Panc1 (cell line): ENCODE results near the gene CHRNB4. TPM values are rescaled to one million over a fixed set of nuclear protein-coding genes. Genes with fewer than 3 reads are reported as not detected.

Experiments
- ATAC-seq: fragments of 200-7000 bp; cut with Tn5 transposase; 2 replicates; pipeline ENCODE4 v1.9.1; 2020; ENCODE audit warnings: mild to moderate bottlenecking, moderate library complexity
- BruUV-seq: library from RNA; stranded (reverse); fragments of 400-500 nt; replicated peaks from 2 replicates; lab custom pipeline; 2021; lab: Mats Ljungman, UMichigan
- CTCF ChIA-PET: fragments of 300-600 bp; sonication (Branson Sonifier 250); formaldehyde crosslinking; loops from one replicate; lab custom pipeline; 2022; ENCODE audit warnings: antibody characterized with exemption; lab: Charles Lee
- POLR2A ChIA-PET: fragments of 300-600 bp; sonication (Branson Sonifier 250); formaldehyde crosslinking; loops from one replicate; lab custom pipeline; 2022; ENCODE audit warnings: antibody characterized with exemption; lab: Charles Lee
- DNase-seq: peaks from one replicate; pipeline ENCODE4 v3.0.0-alpha.2; 2010; ENCODE audit warnings: low read depth, low spot score
- H3K27ac ChIP-seq: 2 replicates; pipeline ENCODE4 v1.5.1; 2011; ENCODE audit warnings: mild to moderate bottlenecking, low read length, inconsistent platforms
- H3K27me3 ChIP-seq: fragments of 200-500 bp; sonication (Bioruptor generic); 2 replicates; pipeline ENCODE4 v1.6.0; 2014; ENCODE audit warnings: low read length, inconsistent platforms; ENCODE audit not compliant: control insufficient read depth, insufficient read depth
- H3K36me3 ChIP-seq: fragments of 200-500 bp; sonication (Bioruptor generic); 2 replicates; pipeline ENCODE4 v1.5.1; 2014; ENCODE audit warnings: inconsistent platforms, mild to moderate bottlenecking, low read length, moderate library complexity; ENCODE audit not compliant: control insufficient read depth, insufficient read depth
- H3K4me1 ChIP-seq: 2 replicates; pipeline ENCODE4 v1.5.1; 2011; ENCODE audit warnings: inconsistent platforms, mild to moderate bottlenecking, low read length, moderate library complexity; ENCODE audit not compliant: control insufficient read depth, insufficient read depth
- H3K4me3 ChIP-seq, 2 experiments: 2 replicates each; pipeline ENCODE4 v1.5.1; 2011 to 2012; ENCODE audit warnings: low read depth in 2 of 2, low read length in 2 of 2, mild to moderate bottlenecking in 2 of 2, inconsistent platforms in 1 of 2, moderate library complexity in 1 of 2
- H3K9me3 ChIP-seq: fragments of 200-500 bp; sonication (Bioruptor generic); 2 replicates; pipeline ENCODE4 v1.5.1; 2014; ENCODE audit warnings: low read depth, mild to moderate bottlenecking, inconsistent platforms, low read length, moderate library complexity; ENCODE audit not compliant: control insufficient read depth, insufficient read depth
- POLR2AphosphoS5 ChIP-seq: IDR thresholded peaks from 2 replicates; pipeline ENCODE4 v1.6.1; 2012; ENCODE audit warnings: mild to moderate bottlenecking, low read depth, low read length, moderate library complexity
- REST ChIP-seq, 2 experiments: IDR thresholded peaks; 2 replicates each; pipeline ENCODE4 v1.6.1; 2011 to 2012; ENCODE audit warnings: low read depth in 2 of 2, control low read depth in 1 of 2, low read length in 1 of 2, mild to moderate bottlenecking in 1 of 2, moderate library complexity in 1 of 2; ENCODE audit not compliant: insufficient read depth in 1 of 2
- SIN3A ChIP-seq: IDR thresholded peaks from 2 replicates; pipeline ENCODE4 v1.6.1; 2012; ENCODE audit warnings: low read depth, mild to moderate bottlenecking, low read length, moderate library complexity, borderline replicate concordance; ENCODE audit not compliant: insufficient read depth
- TCF7L2 ChIP-seq: IDR thresholded peaks from 2 replicates; pipeline ENCODE4 v1.6.1; 2011; ENCODE audit warnings: mild to moderate bottlenecking, low read depth, low read length, inconsistent platforms
- in situ Hi-C: cut with HindIII; loops from 2 replicates; pipeline ENCODE4 v1.10.0; 2016; ENCODE audit warnings: low sequenced_read_pairs, low pct_unique_long_range_greater_than_20kb
- intact Hi-C: fragments of 100-400 bp; cut with micrococcal nuclease; formaldehyde crosslinking; loops from one replicate; pipeline ENCODE4 v1.10.0; 2022; ENCODE audit not compliant: unreplicated experiment
- total RNA-seq: library from RNA; stranded (reverse); gene quantifications from one replicate; pipeline ENCODE4 v1.2.1, GENCODE V29; 2021; ENCODE audit not compliant: unreplicated experiment
- TF ChIP-seq, protein P1 (sequence below): fragments of 450-650 bp; IDR thresholded peaks from 2 replicates; pipeline ENCODE4 v1.5.1; 2017; ENCODE audit warnings: mild to moderate bottlenecking

Gene CHRNB4
- total RNA-seq, 1 experiment from 2014 or later, result not detected

DNA sequence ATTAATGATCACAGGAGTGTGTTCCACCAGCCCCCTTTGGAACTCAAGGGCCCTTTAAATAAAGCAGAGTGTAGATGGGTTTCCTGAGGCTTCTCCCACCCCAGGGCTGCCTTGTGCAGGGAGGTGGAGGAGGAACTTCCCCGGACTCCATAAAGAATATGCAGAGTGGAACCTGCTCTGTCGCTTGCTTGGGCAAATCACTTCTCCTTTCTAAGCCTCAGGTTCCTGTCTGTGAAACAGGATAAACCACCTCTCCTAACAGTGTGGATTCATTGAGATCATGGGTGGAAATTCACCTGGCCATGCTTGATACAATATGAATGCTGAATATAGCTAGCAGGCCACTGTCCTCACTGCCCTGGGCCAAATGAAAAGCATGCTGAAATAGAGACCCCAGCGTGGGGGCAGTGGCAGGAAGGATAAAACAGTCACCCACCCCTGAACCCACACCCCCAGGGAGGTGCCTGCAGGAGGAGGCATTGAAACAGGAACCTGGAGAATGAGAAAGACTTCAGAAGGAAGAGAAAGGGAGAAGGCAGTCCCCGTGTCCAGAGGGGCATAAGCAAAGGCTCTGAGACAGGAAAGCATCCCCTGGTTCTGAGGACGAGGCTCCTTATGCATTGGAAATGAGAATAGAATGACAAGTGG lies 41.1 kb upstream of the CHRNB4 start:
- Histone ChIP-seq H3K9me3 (no peaks in the 10 kb centered on the region), H3K4me3 (no peak overlapping the region), H3K27ac (no peak overlapping the region), H3K4me1 (0 out of 2 replicates have a peak, but pooled peaks cover 3% of the 10 kb centered on the region), H3K36me3 (no peaks in the 10 kb centered on the region), H3K27me3 (no peaks in the 10 kb centered on the region)
- intact Hi-C loops, result no loop called here
- DNase-seq (no peak), ATAC-seq (no peak)
- TF ChIP-seq TCF7L2, result no peak
- TF ChIP-seq POLR2AphosphoS5, result no peak
- TF ChIP-seq REST (IDR thresholded peaks at IDR 0.05; ENCODE audit: insufficient read depth in 1 of 2, low read depth in 2 of 2, low read length in 1 of 2), result no peak
- TF ChIP-seq, protein P1, sequence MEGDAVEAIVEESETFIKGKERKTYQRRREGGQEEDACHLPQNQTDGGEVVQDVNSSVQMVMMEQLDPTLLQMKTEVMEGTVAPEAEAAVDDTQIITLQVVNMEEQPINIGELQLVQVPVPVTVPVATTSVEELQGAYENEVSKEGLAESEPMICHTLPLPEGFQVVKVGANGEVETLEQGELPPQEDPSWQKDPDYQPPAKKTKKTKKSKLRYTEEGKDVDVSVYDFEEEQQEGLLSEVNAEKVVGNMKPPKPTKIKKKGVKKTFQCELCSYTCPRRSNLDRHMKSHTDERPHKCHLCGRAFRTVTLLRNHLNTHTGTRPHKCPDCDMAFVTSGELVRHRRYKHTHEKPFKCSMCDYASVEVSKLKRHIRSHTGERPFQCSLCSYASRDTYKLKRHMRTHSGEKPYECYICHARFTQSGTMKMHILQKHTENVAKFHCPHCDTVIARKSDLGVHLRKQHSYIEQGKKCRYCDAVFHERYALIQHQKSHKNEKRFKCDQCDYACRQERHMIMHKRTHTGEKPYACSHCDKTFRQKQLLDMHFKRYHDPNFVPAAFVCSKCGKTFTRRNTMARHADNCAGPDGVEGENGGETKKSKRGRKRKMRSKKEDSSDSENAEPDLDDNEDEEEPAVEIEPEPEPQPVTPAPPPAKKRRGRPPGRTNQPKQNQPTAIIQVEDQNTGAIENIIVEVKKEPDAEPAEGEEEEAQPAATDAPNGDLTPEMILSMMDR, result no peak
- no peak for TF ChIP-seq SIN3A
- ChIA-PET CTCF (no interaction called here), POLR2A (no interaction called here)
- BruUV-seq, result no TSS peak
- in situ Hi-C loops, result no loop called here

DNA sequence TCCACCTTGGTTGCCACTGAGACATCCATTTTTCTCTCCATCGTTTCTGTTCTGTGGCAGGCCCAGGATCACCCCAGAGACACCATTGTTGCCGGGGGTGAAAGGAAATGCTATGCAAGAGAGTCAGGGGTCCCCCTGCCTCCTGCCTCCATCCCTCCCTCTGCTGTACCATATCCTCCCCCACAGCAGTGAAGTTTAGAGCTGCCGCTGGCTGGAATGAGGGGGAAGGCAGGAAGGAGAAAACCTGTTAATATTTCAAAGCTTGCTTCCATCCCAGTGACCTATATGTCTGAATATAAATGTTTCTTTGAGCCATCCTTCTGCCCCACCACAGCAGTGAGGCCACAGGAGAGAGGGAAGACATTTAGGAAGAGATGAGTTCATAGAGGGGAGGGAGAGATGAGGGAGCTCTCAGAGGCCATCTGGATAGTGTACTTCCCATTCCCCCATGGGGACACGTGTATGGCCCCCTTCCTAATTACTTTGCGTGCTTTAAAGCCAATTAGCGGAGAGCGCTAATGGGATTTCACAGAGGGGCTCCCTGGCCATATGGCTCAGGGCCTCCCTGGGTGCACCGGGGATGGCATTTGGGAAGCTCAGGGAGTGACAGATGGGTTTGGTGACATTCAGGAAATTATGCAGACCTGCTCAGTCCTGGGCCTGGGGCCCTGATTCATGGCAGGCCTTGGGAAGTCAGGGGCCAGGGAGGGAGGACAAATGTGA lies 40.4 kb upstream of the CHRNB4 start:
- H3K27me3 ChIP-seq, result no peaks in the 10 kb centered on the region
- H3K4me3 ChIP-seq, result no peak overlapping the region
- no peaks in the 10 kb centered on the region for H3K36me3 ChIP-seq
- in situ Hi-C loops (no loop called here), intact Hi-C loops (no loop called here)
- H3K4me1 ChIP-seq, result 0 out of 2 replicates have a peak, but pooled peaks cover 3% of the 10 kb centered on the region
- DNase-seq, result no peak
- no peak for ATAC-seq
- no peak overlapping the region for H3K27ac ChIP-seq
- ChIA-PET POLR2A (no interaction called here), CTCF (no interaction called here)
- no peaks in the 10 kb centered on the region for H3K9me3 ChIP-seq
- BruUV-seq, result no TSS peak
- no peak for TF ChIP-seq SIN3A
- no peak for TF ChIP-seq TCF7L2
- no peak for TF ChIP-seq REST (IDR thresholded peaks at IDR 0.05; ENCODE audit: insufficient read depth in 1 of 2, low read depth in 2 of 2, low read length in 1 of 2)
- TF ChIP-seq POLR2AphosphoS5, result no peak
